Chondrocyte (in vitro differentiated cells): ENCODE measurements around the gene GPR135. TPM values are rescaled to one million over a fixed set of nuclear protein-coding genes. Genes with fewer than 3 reads are reported as not detected.

ENCODE experiments used
- DNase-seq: peaks from one replicate; pipeline ENCODE4 v3.0.0; 2021; ENCODE audit warnings: mixed read lengths, low spot score
- H3K27ac Mint-ChIP-seq: one replicate; pipeline ENCODE4 v1.8.0; 2021; ENCODE audit warnings: mild to moderate bottlenecking, moderate library complexity, mixed read lengths; ENCODE audit not compliant: unreplicated experiment
- H3K27me3 Mint-ChIP-seq: 2 replicates; pipeline ENCODE4 v1.8.0; 2021; ENCODE audit warnings: low read depth, mixed read lengths
- H3K36me3 Mint-ChIP-seq: 2 replicates; pipeline ENCODE4 v1.8.0; 2021; ENCODE audit warnings: low read depth, mixed read lengths
- H3K4me1 Mint-ChIP-seq: 2 replicates; pipeline ENCODE4 v1.8.0; 2021; ENCODE audit warnings: low read depth, mild to moderate bottlenecking, mixed read lengths
- H3K4me3 Mint-ChIP-seq: one replicate; pipeline ENCODE4 v1.8.0; 2021; ENCODE audit warnings: mild to moderate bottlenecking, moderate library complexity, mixed read lengths; ENCODE audit not compliant: unreplicated experiment
- H3K9me3 Mint-ChIP-seq: 2 replicates; pipeline ENCODE4 v1.8.0; 2021; ENCODE audit warnings: low read depth, mixed read lengths
- CTCF ChIP-seq: fragments of 200-600 bp; sonication (generic); IDR thresholded peaks from 2 replicates; pipeline ENCODE4 v1.5.0; 2021; ENCODE audit warnings: antibody characterized with exemption, mild to moderate bottlenecking, moderate library complexity
- long read RNA-seq: library from polyadenylated mRNA; stranded (forward); transcript quantifications from one replicate; pipeline ENCODE4 v2.0.0, GENCODE V29; 2021
- total RNA-seq: library from RNA; stranded (reverse); gene quantifications from 3 replicates; pipeline ENCODE4 v1.2.1, GENCODE V29; 2021

The GPR135 gene
- 4.0 to 8.9 TPM (median 4.8 TPM) in 3 replicates for total RNA-seq
- long read RNA-seq, full-length matches to known transcripts: 3 of 4 reads
- long read RNA-seq, partial matches to known transcripts: 0 of 4 reads
- long read RNA-seq, other reads (novel, unspliced or antisense): 1 of 4 reads

GRCh38 chr14:59465316-59466135 is at the start of gene GPR135:
GPR135 (minus strand) TSS chr14:59465380; CDS start chr14:59465226, 154 bp downstream.
- TF ChIP-seq CTCF: no peak
- H3K36me3 Mint-ChIP-seq: peaks cover 7% of the 10 kb centered on the region
- DNase-seq: no peak
- no peaks in the 10 kb centered on the region for H3K27me3 Mint-ChIP-seq
- peaks cover 16% of the 10 kb centered on the region for H3K4me1 Mint-ChIP-seq
- peak within 1 kb of the TSS; percentile 83 for H3K27ac Mint-ChIP-seq
- H3K4me3 Mint-ChIP-seq: peak within 1 kb of the TSS; percentile 79
- H3K9me3 Mint-ChIP-seq: no peaks in the 10 kb centered on the region

DNA sequence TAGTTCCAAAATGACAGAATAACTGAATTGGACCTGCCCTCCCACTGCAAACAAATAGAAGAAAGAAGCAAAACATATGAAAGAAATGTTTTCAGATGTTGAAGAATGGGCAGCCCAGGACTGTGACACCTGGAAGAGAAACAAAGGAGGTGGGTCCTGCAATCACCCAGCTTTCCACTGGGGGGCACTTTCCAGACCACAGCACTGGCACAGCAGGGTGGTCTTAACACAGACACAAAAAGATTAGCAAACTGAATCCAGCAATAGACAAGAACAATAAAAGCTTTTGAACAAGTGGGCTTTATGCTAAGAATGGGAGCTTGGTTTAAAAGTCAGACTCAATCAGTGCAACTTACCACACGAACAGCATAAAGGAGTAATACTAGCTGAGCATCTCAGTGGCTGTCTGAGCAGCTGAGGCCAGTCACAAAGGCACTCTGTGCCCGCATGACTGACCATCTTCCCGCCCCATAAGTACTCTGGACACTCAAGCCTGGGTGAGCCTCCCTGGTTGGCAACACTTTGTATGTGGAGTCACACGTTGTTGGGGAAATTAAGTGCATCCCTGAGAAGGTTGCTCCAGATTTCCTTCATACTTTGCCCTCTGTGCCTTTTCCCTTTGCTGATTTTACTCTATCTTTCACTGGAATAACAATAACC is 46.9 kb upstream of the GPR135 start:
- peaks cover 20% of the 10 kb centered on the region for H3K9me3 Mint-ChIP-seq
- peaks cover 19% of the 10 kb centered on the region for H3K27me3 Mint-ChIP-seq
- no peak for DNase-seq
- H3K36me3 Mint-ChIP-seq: peaks cover 3% of the 10 kb centered on the region
- H3K27ac Mint-ChIP-seq: no peak overlapping the region
- H3K4me3 Mint-ChIP-seq: no peak overlapping the region
- peak; percentile 67 for TF ChIP-seq CTCF
- H3K4me1 Mint-ChIP-seq: peaks cover 3% of the 10 kb centered on the region

DNA sequence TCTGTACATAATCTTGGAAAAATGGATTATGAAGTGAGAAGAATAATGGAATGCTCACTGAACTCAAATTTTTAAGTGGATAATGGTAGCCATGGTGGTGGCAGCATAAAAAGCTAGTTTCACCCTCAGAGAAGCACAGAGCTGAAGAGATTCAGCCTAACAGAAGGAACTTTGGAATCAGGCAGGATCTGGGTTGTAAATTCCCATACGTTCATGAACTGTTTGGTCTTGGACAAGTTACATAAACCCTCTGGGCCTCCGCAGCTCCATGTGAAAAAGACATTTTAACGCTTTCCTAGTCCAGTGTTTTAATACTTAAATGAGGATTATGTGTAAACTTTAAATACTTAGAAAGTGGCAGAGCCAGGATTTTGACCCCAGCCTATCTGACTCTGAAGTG is 45.8 kb upstream of the GPR135 start:
- no peak for TF ChIP-seq CTCF
- Mint-ChIP-seq H3K4me1 (peaks cover 3% of the 10 kb centered on the region), H3K4me3 (no peak overlapping the region), H3K9me3 (peaks cover 15% of the 10 kb centered on the region), H3K27ac (no peak overlapping the region), H3K36me3 (peaks cover 3% of the 10 kb centered on the region), H3K27me3 (peaks cover 14% of the 10 kb centered on the region)
- DNase-seq: no peak

DNA sequence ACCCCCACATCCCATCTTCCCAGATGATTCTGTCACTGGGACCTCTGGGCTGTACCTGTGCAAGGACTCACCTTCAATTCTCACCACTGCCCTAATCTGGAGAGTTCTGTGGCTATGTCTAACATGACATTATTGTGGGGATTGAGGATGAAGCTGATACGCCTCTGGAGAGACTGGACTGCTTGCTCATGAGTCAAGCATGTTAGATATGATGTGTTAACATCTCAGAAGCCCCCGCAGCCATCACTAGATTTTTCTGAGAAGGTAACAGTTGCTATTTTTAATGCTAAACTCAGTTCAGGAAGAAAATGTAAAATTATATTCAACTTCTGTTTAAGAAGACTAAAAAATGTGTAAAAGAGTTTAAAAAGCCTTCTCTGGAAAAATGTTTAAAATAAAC is 44.8 kb upstream of the GPR135 start:
- TF ChIP-seq CTCF: no peak
- Mint-ChIP-seq H3K9me3 (peaks cover 10% of the 10 kb centered on the region), H3K36me3 (peaks cover 4% of the 10 kb centered on the region), H3K27ac (no peak overlapping the region), H3K4me3 (no peak overlapping the region), H3K27me3 (peaks cover 10% of the 10 kb centered on the region), H3K4me1 (peaks cover 3% of the 10 kb centered on the region)
- no peak for DNase-seq

GRCh38 chr14:59509101-59509500 is 43.9 kb upstream of the GPR135 start:
- Mint-ChIP-seq H3K27me3 (peaks cover 7% of the 10 kb centered on the region), H3K4me1 (peaks cover 3% of the 10 kb centered on the region), H3K27ac (no peak overlapping the region), H3K4me3 (no peak overlapping the region), H3K9me3 (peaks cover 4% of the 10 kb centered on the region), H3K36me3 (peaks cover 4% of the 10 kb centered on the region)
- no peak for DNase-seq
- no peak for TF ChIP-seq CTCF
